IMR-90 (cell line): ENCODE results near the gene CARD10. TPM values are rescaled to one million over a fixed set of nuclear protein-coding genes. Genes with fewer than 3 reads are reported as not detected.

ENCODE experiments used
- ATAC-seq: fragments of 200-7000 bp; cut with Tn5 transposase; 2 replicates; pipeline ENCODE4 v1.9.1; 2020; ENCODE audit warnings: low read depth, mild to moderate bottlenecking, moderate library complexity
- BruUV-seq: library from RNA; stranded (reverse); fragments of 400-500 nt; replicated peaks from 2 replicates; lab custom pipeline; 2021; lab: Mats Ljungman, UMichigan
- CTCF ChIA-PET: fragments of 300-600 bp; formaldehyde crosslinking; extraction: SDS; loops from one replicate; lab custom pipeline; 2021; ENCODE audit warnings: antibody characterized with exemption; lab: Yijun Ruan, JAX
- POLR2A ChIA-PET: fragments of 300-600 bp; sonication (Branson Sonifier 250); formaldehyde crosslinking; loops from one replicate; lab custom pipeline; 2022; ENCODE audit warnings: antibody characterized with exemption; ENCODE audit not compliant: unreplicated experiment; lab: Charles Lee
- DNase-seq: peaks from one replicate; pipeline ENCODE4 v3.0.0; 2013
- H2AFZ ChIP-seq: replicated peaks from 2 replicates; pipeline ENCODE3; 2013; ENCODE audit warnings: low read length, mild to moderate bottlenecking; ENCODE audit not compliant: poor library complexity
- H2AK5ac ChIP-seq: 2 replicates; pipeline ENCODE4 v1.6.1; 2013; ENCODE audit warnings: low read depth, low read length, inconsistent platforms
- H2AK9ac ChIP-seq: replicated peaks from 2 replicates; pipeline ENCODE3; 2013; ENCODE audit warnings: mild to moderate bottlenecking, low read depth, low read length, moderate library complexity; ENCODE audit not compliant: poor library complexity
- H2BK120ac ChIP-seq: 2 replicates; pipeline ENCODE4 v1.6.1; 2013; ENCODE audit warnings: low read depth, low read length, inconsistent platforms
- H2BK15ac ChIP-seq: 3 replicates; pipeline ENCODE4 v1.6.1; 2013; ENCODE audit warnings: low read depth, low read length, inconsistent platforms
- H2BK20ac ChIP-seq: 2 replicates; pipeline ENCODE4 v1.6.1; 2013; ENCODE audit warnings: low read depth, mild to moderate bottlenecking, inconsistent platforms, low read length, moderate library complexity
- H2BK5ac ChIP-seq: 2 replicates; pipeline ENCODE4 v1.6.1; 2013; ENCODE audit warnings: mild to moderate bottlenecking, low read depth, low read length, inconsistent platforms; ENCODE audit not compliant: poor library complexity, severe bottlenecking
- H3K14ac ChIP-seq: replicated peaks from 2 replicates; pipeline ENCODE4 v1.6.1; 2013; ENCODE audit warnings: low read depth, low read length, inconsistent platforms
- H3K18ac ChIP-seq: 2 replicates; pipeline ENCODE4 v1.6.1; 2013; ENCODE audit warnings: low read depth, low read length, control low read depth
- H3K23ac ChIP-seq: 2 replicates; pipeline ENCODE4 v1.6.1; 2013; ENCODE audit warnings: low read depth, low read length, inconsistent platforms
- H3K27ac ChIP-seq: 2 replicates; pipeline ENCODE4 v1.5.1; 2013; ENCODE audit warnings: mild to moderate bottlenecking, control low read depth, low read length; ENCODE audit not compliant: insufficient read depth
- H3K27me3 ChIP-seq: 2 replicates; pipeline ENCODE4 v1.6.1; 2013; ENCODE audit warnings: low read length; ENCODE audit not compliant: control insufficient read depth, insufficient read depth
- H3K36me3 ChIP-seq: 2 replicates; pipeline ENCODE4 v1.6.1; 2013; ENCODE audit warnings: low read length, mixed read lengths; ENCODE audit not compliant: control insufficient read depth, insufficient read depth
- H3K4ac ChIP-seq: 2 replicates; pipeline ENCODE4 v1.6.1; 2013; ENCODE audit warnings: low read depth, low read length, inconsistent platforms
- H3K4me1 ChIP-seq: 2 replicates; pipeline ENCODE4 v1.6.1; 2013; ENCODE audit warnings: low read length, mixed read lengths; ENCODE audit not compliant: control insufficient read depth, insufficient read depth
- H3K4me2 ChIP-seq: 2 replicates; pipeline ENCODE4 v1.6.1; 2013; ENCODE audit warnings: low read depth, mild to moderate bottlenecking, control low read depth, low read length, moderate library complexity
- H3K4me3 ChIP-seq: 2 replicates; pipeline ENCODE4 v1.5.1; 2013; ENCODE audit warnings: low read depth, mild to moderate bottlenecking, control low read depth, low read length, moderate library complexity; ENCODE audit not compliant: insufficient read depth
- H3K56ac ChIP-seq: 2 replicates; pipeline ENCODE4 v1.6.1; 2013; ENCODE audit warnings: low read length, inconsistent platforms; ENCODE audit not compliant: insufficient read depth; ENCODE audit errors: extremely low read depth
- H3K79me1 ChIP-seq, 2 experiments: 2 replicates each; pipeline ENCODE4 v1.6.1; 2013; ENCODE audit warnings: low read length in 2 of 2, inconsistent platforms in 1 of 2, low read depth in 1 of 2
- H3K9ac ChIP-seq: 2 replicates; pipeline ENCODE4 v1.6.1; 2013; ENCODE audit warnings: low read depth, low read length, control low read depth
- H3K9me1 ChIP-seq: 2 replicates; pipeline ENCODE4 v1.6.1; 2013; ENCODE audit warnings: low read length, inconsistent platforms; ENCODE audit not compliant: insufficient read depth
- H3K9me3 ChIP-seq: 2 replicates; pipeline ENCODE4 v1.6.1; 2013; ENCODE audit warnings: low read length; ENCODE audit not compliant: control insufficient read depth, insufficient read depth
- H4K20me1 ChIP-seq: 2 replicates; pipeline ENCODE4 v1.6.1; 2013; ENCODE audit warnings: low read length, inconsistent platforms; ENCODE audit not compliant: insufficient read depth
- H4K5ac ChIP-seq: 2 replicates; pipeline ENCODE4 v1.6.1; 2013; ENCODE audit warnings: mild to moderate bottlenecking, low read depth, low read length, control low read depth
- H4K8ac ChIP-seq, 2 experiments: 2 replicates each; pipeline ENCODE4 v1.6.1; 2013; ENCODE audit warnings: low read depth in 2 of 2, low read length in 2 of 2, control low read depth in 1 of 2, inconsistent platforms in 1 of 2
- H4K91ac ChIP-seq: 2 replicates; pipeline ENCODE4 v1.6.1; 2013; ENCODE audit warnings: low read depth, low read length, inconsistent platforms; ENCODE audit not compliant: insufficient read depth
- CTCF ChIP-seq: conservative IDR thresholded peaks from 2 replicates; pipeline ENCODE4 v1.5.1; 2012; ENCODE audit warnings: mild to moderate bottlenecking, low read depth, low read length, improper control_type of control experiment
- FOS ChIP-seq: fragments of 150-350 bp; IDR thresholded peaks from 2 replicates; pipeline ENCODE4 v1.6.1; 2016; ENCODE audit warnings: low read depth, low read length
- MAFK ChIP-seq: IDR thresholded peaks from 2 replicates; pipeline ENCODE4 v1.6.1; 2012; ENCODE audit warnings: low read depth, low read length, improper control_type of control experiment
- WGBS, 2 experiments: methylation state at CpG; one replicate each; pipeline versions ENCODE4 v1.1.5 to v1.1.7; 2013; ENCODE audit warnings: missing lambda C conversion rate in 2 of 2; ENCODE audit not compliant: insufficient read length in 1 of 2; ENCODE audit errors: extremely low coverage in 2 of 2; 5-methylcytosine and 5-hydroxymethylcytosine counted together
- dilution Hi-C: fragments of 300-500 bp; cut with HindIII; formaldehyde crosslinking; loops from one replicate; pipeline ENCODE4 v1.14.3; 2018; ENCODE audit warnings: low sequenced_read_pairs; ENCODE audit not compliant: unreplicated experiment
- in situ Hi-C: fragments of 300-500 bp; cut with MboI; formaldehyde crosslinking; loops from 3 replicates; pipeline ENCODE4 v1.14.3; 2019; ENCODE audit warnings: low sequenced_read_pairs, inconsistent platforms, mixed read lengths
- intact Hi-C: fragments of 100-400 bp; cut with micrococcal nuclease; formaldehyde crosslinking; loops from 2 replicates; pipeline ENCODE4 v1.10.0; 2022
- polyA plus RNA-seq, 3 experiments: library from polyadenylated mRNA; depleted of rRNA; stranded (reverse); fragments of >200 nt; gene quantifications; 2 replicates each; pipeline ENCODE4 v1.2.3, GENCODE V29; 2012; ENCODE audit warnings: low replicate concordance in 1 of 3
- total RNA-seq: library from RNA; depleted of rRNA; stranded (reverse); fragments of >200 nt; gene quantifications from 2 replicates; pipeline ENCODE4 v1.2.3, GENCODE V29; 2012

Gene CARD10
- total and polyA plus RNA-seq, 2 of the 4 experiments (the other 2 are of a cell fraction), result 6.1 to 18.4 TPM

- no peak overlapping the region for H2BK120ac ChIP-seq
- in situ Hi-C loops, result no loop called here
- no peak overlapping the region for H3K4ac ChIP-seq
- no peak overlapping the region for H2BK15ac ChIP-seq
- ChIA-PET POLR2A (interaction anchor here (1.6 kb wide), 1 partner anchor 10 kb away, joined by 3 read pairs; no protein-coding TSS in a partner anchor), CTCF (interaction anchor here (0.8 to 1.6 kb wide), 2 partner anchors 17 to 19 kb away, joined by 3 to 11 read pairs; no protein-coding TSS in a partner anchor)
- no peak overlapping the region for H3K23ac ChIP-seq
- WGBS, 2 experiments, result 96% methylated on average over 11 of the region's 15 CpGs; no CpG with 5 or more reads in 1 of the 2 experiments
- peaks cover 18% of the 10 kb centered on the region for H3K9me1 ChIP-seq
- H2AK5ac ChIP-seq, result no peak overlapping the region; the same call in 1 of the 2 replicates
- no peak overlapping the region for H2AK9ac ChIP-seq
- DNase-seq (no peak), ATAC-seq (no peak)
- peaks cover 91% of the 10 kb centered on the region for H4K20me1 ChIP-seq
- no peak overlapping the region for H4K8ac ChIP-seq
- peaks cover 17% of the 10 kb centered on the region for H3K4me1 ChIP-seq
- no peak overlapping the region for H3K18ac ChIP-seq
- H3K9ac ChIP-seq, result no peak overlapping the region
- no peak overlapping the region for H3K56ac ChIP-seq
- peaks cover 28 to 84% of the 10 kb centered on the region in 2 experiments; a peak in 3 of 4 replicates for H3K79me1 ChIP-seq
- no peak overlapping the region for H3K27ac ChIP-seq
- no peaks in the 10 kb centered on the region for H3K27me3 ChIP-seq
- TF ChIP-seq MAFK, result no peak
- no peak for TF ChIP-seq CTCF
- TF ChIP-seq FOS, result no peak
- peaks cover 46% of the 10 kb centered on the region for H3K36me3 ChIP-seq
- dilution Hi-C loops, result no loop called here
- H3K9me3 ChIP-seq, result no peaks in the 10 kb centered on the region
- H4K5ac ChIP-seq, result no peak overlapping the region
- no peak overlapping the region for H3K14ac ChIP-seq
- no peak overlapping the region for H3K4me3 ChIP-seq
- H2AFZ ChIP-seq, result no peak overlapping the region
- H2BK5ac ChIP-seq, result no peak overlapping the region
- no peak overlapping the region for H4K91ac ChIP-seq
- no peak overlapping the region for H2BK20ac ChIP-seq
- intact Hi-C loops, result no loop called here
- BruUV-seq, result no TSS peak
- H3K4me2 ChIP-seq, result no peak overlapping the region
Observed at GRCh38 chr22:37568012-37568411, 48.8 kb upstream of the CARD10 start.
